HG03175 (cell line): ENCODE data around the gene CNKSR1.
A peak's percentile ranks its signal among the peaks of the same experiment; 100 is the strongest.

ENCODE experiments used
- ATAC-seq: cut with Tn5 transposase; IDR thresholded peaks from one replicate; pipeline ENCODE4 v1.9.1; 2021; ENCODE audit warnings: mild to moderate bottlenecking, moderate library complexity; ENCODE audit not compliant: unreplicated experiment

Gene CNKSR1

GRCh38 chr1:26159743-26160039 lies 17.6 kb upstream of the CNKSR1 start:
- ATAC-seq = no peak

- no peak for ATAC-seq
Observed at GRCh38 chr1:26160527-26161414, 16.5 kb upstream of the CNKSR1 start.

- no peak for ATAC-seq
Observed at GRCh38 chr1:26161415-26162219, 15.7 kb upstream of the CNKSR1 start.

DNA sequence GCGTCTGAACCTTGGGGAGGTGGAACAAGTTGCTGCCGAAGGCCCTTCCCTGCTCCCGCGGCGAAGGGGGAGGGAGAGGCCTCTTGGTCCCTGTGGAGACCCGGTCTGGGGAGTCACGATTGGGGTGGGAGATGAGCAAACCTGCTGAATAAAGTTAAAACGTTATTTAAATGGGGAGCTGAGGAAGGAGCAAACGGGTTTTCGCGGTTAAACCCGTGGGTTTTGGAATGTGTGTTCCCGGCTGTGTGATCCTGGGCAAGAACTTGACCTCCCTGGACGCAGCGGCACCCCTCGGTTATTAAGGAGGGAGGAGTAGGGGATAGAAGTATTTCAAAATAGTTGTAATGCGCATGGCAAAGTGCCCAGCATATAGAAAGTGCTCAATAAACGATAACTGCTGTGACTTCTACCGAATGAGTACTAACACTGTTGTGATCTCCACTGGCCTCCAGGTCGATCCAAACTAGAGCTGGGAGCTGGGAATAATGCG lies 15.0 kb upstream of the CNKSR1 start:
- no peak for ATAC-seq

DNA sequence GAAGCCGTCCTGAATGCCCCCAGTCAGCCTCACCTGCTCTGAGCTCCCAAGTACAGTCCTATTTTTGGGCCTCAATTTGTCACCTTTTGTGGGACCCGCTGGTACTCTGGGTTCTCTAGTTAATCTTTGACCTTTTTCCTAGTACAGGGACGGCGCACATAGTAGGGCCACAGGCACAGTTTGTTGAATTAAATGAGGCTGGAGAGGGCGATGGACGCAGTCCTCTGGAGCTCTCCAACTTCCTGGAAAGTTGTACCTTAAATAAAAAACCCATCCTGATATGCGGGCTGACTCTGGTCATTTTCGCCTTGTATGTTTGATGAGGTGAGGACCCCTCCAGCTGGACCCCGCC lies 13.6 kb upstream of the CNKSR1 start:
- no peak for ATAC-seq

GRCh38 chr1:26164036-26164860 lies 13.0 kb upstream of the CNKSR1 start:
- ATAC-seq = no peak

- no peak for ATAC-seq
Observed at GRCh38 chr1:26164861-26165842, 12.1 kb upstream of the CNKSR1 start.

DNA sequence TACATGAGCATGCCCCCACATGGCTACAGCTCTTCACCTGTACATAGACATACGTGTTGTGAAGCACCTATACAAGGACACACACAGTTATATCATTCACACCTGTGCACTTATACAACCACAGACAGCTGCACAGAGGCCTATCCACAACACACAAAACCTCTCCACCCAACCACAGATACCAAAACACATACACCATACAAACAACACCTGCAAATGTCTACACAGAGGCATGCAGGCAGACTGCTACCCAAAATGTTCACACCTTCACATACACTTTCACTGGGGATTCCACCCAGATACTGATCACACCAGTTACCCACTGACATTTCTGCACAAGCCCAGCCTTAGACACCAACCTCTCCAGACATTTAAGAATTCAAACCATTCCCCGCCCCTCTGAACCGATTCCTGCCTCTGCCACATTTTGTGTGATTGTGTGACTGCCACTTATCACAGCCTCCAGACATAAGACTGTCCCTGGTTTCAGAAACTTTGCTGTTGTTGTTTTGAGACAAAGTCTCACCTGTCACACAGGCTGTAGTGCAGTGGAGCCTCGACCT lies 10.5 kb upstream of the CNKSR1 start:
- no peak for ATAC-seq

GRCh38 chr1:26168410-26169197 lies 8.7 kb upstream of the CNKSR1 start, which contains the start of gene C1orf232:
Gene C1orf232 (minus strand): TSS chr1:26168963. CDS start chr1:26168499, 464 bp downstream.
- no peak for ATAC-seq

- ATAC-seq = no peak
Observed at GRCh38 chr1:26169198-26169554, 8.1 kb upstream of the CNKSR1 start.

DNA sequence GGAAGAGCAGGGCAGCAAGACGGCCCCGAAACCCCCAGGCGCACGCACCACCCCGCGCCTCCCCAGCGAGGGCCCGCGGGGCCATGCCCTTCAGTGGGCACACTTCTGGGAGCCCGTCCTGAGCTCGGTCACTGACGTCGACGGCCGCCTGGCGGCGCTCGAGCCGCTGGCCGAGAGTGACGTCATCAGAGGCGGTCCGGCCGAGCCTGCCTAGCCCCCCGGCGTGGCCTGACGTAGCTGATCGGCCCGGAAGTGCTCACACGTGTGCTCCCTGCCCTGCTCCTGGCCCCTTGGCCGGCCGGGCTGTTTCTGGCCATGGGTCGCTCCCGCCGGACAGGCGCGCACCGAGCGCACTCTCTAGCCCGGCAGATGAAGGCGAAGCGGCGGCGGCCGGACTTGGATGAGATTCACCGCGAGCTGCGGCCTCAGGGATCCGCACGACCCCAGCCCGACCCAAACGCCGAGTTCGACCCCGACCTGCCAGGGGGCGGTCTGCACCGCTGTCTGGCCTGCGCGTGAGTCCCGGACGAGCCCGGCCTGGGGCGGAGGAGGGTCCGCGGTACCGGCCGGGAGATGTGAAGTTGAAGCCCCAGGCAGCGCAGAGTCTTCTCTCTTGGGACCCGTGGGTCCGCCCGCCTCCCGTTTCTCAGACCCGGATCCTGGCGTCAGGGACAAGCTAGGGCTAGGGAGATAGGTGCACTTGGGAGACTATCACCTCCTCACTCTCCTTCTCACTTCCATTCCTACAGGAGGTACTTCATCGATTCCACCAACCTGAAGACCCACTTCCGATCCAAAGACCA lies 7.4 kb upstream of the CNKSR1 start, which contains the start of gene ZNF593:
ZNF593 (plus strand) TSS at position 240 of the 803 bp plus-strand sequence; CDS start at position 316, 76 bp downstream.
- peak; percentile 94 for ATAC-seq

DNA sequence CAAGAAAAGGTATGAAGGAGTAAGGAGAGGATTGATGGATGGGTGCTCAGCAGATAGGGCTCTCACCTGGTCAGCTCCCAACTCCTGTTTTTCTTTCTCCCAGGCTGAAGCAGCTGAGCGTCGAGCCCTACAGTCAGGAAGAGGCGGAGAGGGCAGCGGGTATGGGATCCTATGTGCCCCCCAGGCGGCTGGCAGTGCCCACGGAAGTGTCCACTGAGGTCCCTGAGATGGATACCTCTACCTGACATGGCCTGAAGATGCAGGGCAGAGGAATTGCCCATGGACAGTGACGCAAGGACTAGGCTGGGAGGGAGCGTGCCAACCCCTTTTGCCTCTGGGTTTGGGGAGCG lies 6.8 kb upstream of the CNKSR1 start:
- no peak for ATAC-seq

DNA sequence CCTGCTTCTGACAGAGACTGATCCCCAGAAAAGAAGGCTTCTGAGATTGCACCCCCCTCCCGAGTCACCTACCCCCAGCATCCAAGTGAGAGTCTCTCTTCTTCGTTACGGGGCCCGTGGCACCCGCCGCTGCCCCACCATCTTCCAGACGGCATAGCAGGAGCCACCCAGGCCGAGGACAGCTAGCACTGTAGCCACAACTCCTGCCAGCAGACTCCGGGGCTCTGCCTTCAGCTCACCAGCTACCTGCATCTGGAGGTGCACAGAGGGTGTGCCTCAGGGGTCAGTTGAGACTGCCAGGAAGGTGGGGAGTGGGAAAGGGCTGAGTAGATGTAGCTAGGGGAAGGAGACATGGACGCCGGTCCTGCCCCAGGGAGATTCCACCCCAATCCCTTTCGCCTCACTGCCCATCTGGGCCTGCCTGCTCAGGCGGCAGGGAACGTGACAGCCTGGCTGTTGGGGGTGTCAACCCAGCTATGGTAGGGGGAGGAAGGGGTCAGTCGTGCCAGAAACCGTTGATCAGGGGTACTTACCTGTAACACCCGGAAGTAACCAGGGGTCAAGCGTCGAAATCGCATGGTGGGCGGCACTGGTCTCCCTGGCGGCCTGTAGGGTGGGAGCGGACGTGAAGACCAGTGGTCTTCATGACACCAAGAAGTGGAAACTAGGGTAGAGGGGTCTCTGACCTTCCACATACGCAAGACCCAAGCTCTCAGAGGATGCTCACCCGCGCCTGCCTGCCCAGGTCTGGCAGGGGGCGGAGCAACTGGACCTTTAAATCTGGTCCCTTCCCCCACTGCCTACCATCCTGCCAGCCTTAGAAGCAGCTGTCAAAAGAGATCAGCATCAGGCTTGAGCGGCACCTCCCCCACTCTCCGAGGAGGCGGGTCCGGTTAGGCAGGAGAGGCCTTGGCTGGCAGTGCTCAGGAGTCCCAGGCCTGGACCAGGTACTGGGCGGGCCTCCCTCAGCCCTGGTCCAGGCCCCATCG lies 5.9 kb upstream of the CNKSR1 start, which contains the start of gene ZNF593OS:
ZNF593OS (minus strand) TSS at position 749 of the 989 bp plus-strand sequence; CDS start at position 578, 171 bp downstream.
- ATAC-seq = no peak

- ATAC-seq = no peak
Observed at GRCh38 chr1:26175346-26175745, 1.9 kb upstream of the CNKSR1 start.

GRCh38 chr1:26180010-26180506 lies 2.8 kb downstream of the CNKSR1 start:
- ATAC-seq = no peak

GRCh38 chr1:26181586-26182382 lies 4.5 kb downstream of the CNKSR1 start:
- no peak for ATAC-seq
